Keratinocyte (primary cell): ENCODE results near the gene TMUB1. TPM values are rescaled to one million over a fixed set of nuclear protein-coding genes. Genes with fewer than 3 reads are reported as not detected.

ENCODE experiments used
- DNase-seq: peaks from one replicate; pipeline ENCODE4 v3.0.0-alpha.2; 2011; ENCODE audit warnings: low read depth, missing footprints, low spot score
- FAIRE-seq: peaks from 2 replicates; lab custom pipeline; 2011; peaks lifted over from hg19 to GRCh38; lab: Jason Lieb, UNC
- H2AFZ ChIP-seq: 2 replicates; pipeline ENCODE4 v1.6.0; 2012; ENCODE audit warnings: low read length, control low read depth, inconsistent platforms; ENCODE audit not compliant: control insufficient read depth
- H3K27ac ChIP-seq: 2 replicates; pipeline ENCODE4 v1.5.1; 2011; ENCODE audit warnings: low read length; ENCODE audit not compliant: control insufficient read depth, insufficient read depth
- H3K27me3 ChIP-seq: 3 replicates; pipeline ENCODE4 v1.6.0; 2011; ENCODE audit warnings: low read length; ENCODE audit not compliant: control insufficient read depth, insufficient read depth; ENCODE audit errors: extremely low read depth
- H3K36me3 ChIP-seq, 2 experiments: 2 replicates in 1 of 2; 3 replicates in 1 of 2; pipeline ENCODE4 v1.5.1; 2011; ENCODE audit warnings: low read length in 2 of 2, mild to moderate bottlenecking in 1 of 2; ENCODE audit not compliant: control insufficient read depth in 2 of 2, insufficient read depth in 2 of 2; ENCODE audit errors: extremely low read depth in 1 of 2
- H3K4me1 ChIP-seq: 3 replicates; pipeline ENCODE4 v1.5.1; 2011; ENCODE audit warnings: low read length; ENCODE audit not compliant: control insufficient read depth, insufficient read depth; ENCODE audit errors: extremely low read depth
- H3K4me2 ChIP-seq: 3 replicates; pipeline ENCODE4 v1.6.0; 2011; ENCODE audit warnings: low read depth, low read length; ENCODE audit not compliant: control insufficient read depth, insufficient read depth; ENCODE audit errors: extremely low read depth
- H3K4me3 ChIP-seq, 3 experiments: fragments of 200-600 bp in 1 of 3; sonication (generic) in 1 of 3; 2 replicates in 2 of 3; 3 replicates in 1 of 3; pipeline ENCODE4 v1.5.1; 2011 to 2016; ENCODE audit warnings: low read length in 3 of 3, mild to moderate bottlenecking in 3 of 3, control low read depth in 2 of 3, inconsistent platforms in 1 of 3, low read depth in 1 of 3, mixed read lengths in 1 of 3, mixed run types in 1 of 3, moderate library complexity in 1 of 3; ENCODE audit not compliant: control insufficient read depth in 2 of 3, insufficient read depth in 2 of 3; ENCODE audit errors: extremely low read depth in 1 of 3
- H3K79me2 ChIP-seq: 2 replicates; pipeline ENCODE4 v1.6.0; 2012; ENCODE audit warnings: low read length; ENCODE audit not compliant: control insufficient read depth, insufficient read depth
- H3K9ac ChIP-seq: 3 replicates; pipeline ENCODE4 v1.6.0; 2011; ENCODE audit warnings: low read length; ENCODE audit not compliant: control insufficient read depth, insufficient read depth; ENCODE audit errors: extremely low read depth
- H3K9me1 ChIP-seq: 3 replicates; pipeline ENCODE4 v1.6.0; 2011; ENCODE audit warnings: low read length; ENCODE audit not compliant: control insufficient read depth, insufficient read depth; ENCODE audit errors: extremely low read depth
- H3K9me3 ChIP-seq: 2 replicates; pipeline ENCODE4 v1.5.1; 2012; ENCODE audit warnings: low read depth, low read length; ENCODE audit not compliant: control insufficient read depth
- H4K20me1 ChIP-seq: 3 replicates; pipeline ENCODE4 v1.6.0; 2011; ENCODE audit warnings: low read length; ENCODE audit not compliant: control insufficient read depth, insufficient read depth; ENCODE audit errors: extremely low read depth
- EZH2 ChIP-seq: IDR thresholded peaks from one replicate; pipeline ENCODE4 v1.6.1; 2012; ENCODE audit warnings: inconsistent platforms, mild to moderate bottlenecking, low read length, moderate library complexity
- dilution Hi-C: fragments of 300-500 bp; cut with MboI; formaldehyde crosslinking; loops from one replicate; pipeline ENCODE4 v1.7.0; 2020; ENCODE audit warnings: low sequenced_read_pairs; ENCODE audit not compliant: extremely low pct_ligation_motif_present
- polyA plus RNA-seq, 5 experiments: library from polyadenylated mRNA; depleted of rRNA in 3 of 5; stranded (reverse) in 3 of 5; stranded (forward) in 1 of 5; unstranded in 1 of 5; fragments of >200 nt; gene quantifications; 1 replicate in 1 of 5; 2 replicates in 3 of 5; 3 replicates in 1 of 5; pipeline versions ENCODE4 v1.2.1 to v1.2.3, GENCODE V29; 2011 to 2012; ENCODE audit warnings: missing spikeins in 2 of 5, low read depth in 1 of 5, low replicate concordance in 1 of 5
- TF ChIP-seq, protein P1 (sequence below), 3 experiments: IDR thresholded peaks in 1 of 3; conservative IDR thresholded peaks in 1 of 3; optimal IDR thresholded peaks in 1 of 3; 2 replicates in 2 of 3; 3 replicates in 1 of 3; pipeline versions ENCODE3 to v1.5.1; 2011; ENCODE audit warnings: low read length in 3 of 3, mild to moderate bottlenecking in 3 of 3, moderate library complexity in 2 of 3, control low read depth in 1 of 3, inconsistent platforms in 1 of 3; ENCODE audit not compliant: insufficient read depth in 2 of 3; ENCODE audit errors: extremely low read depth in 1 of 3

Gene TMUB1
- polyA plus RNA-seq, 1 donor (not counting 4 experiments of a cell fraction or from before 2014, with no cell fraction given), result 12.2 TPM

GRCh38 chr7:151071032-151071866 lies 12.0 kb downstream of the TMUB1 start:
- Histone ChIP-seq H2AFZ (no peak overlapping the region), H3K4me2 (no peak overlapping the region), H3K9me1 (no peaks in the 10 kb centered on the region), H3K27me3 (no peaks in the 10 kb centered on the region), H4K20me1 (peaks cover 5% of the 10 kb centered on the region), H3K36me3 (peaks cover 40 to 48% of the 10 kb centered on the region in 2 experiments), H3K4me1 (no peaks in the 10 kb centered on the region), H3K9me3 (no peaks in the 10 kb centered on the region), H3K9ac (no peak overlapping the region), H3K4me3 (no peak overlapping the region), H3K27ac (no peak overlapping the region), H3K79me2 (no peaks in the 10 kb centered on the region)
- no peak for TF ChIP-seq EZH2
- TF ChIP-seq, protein P1, sequence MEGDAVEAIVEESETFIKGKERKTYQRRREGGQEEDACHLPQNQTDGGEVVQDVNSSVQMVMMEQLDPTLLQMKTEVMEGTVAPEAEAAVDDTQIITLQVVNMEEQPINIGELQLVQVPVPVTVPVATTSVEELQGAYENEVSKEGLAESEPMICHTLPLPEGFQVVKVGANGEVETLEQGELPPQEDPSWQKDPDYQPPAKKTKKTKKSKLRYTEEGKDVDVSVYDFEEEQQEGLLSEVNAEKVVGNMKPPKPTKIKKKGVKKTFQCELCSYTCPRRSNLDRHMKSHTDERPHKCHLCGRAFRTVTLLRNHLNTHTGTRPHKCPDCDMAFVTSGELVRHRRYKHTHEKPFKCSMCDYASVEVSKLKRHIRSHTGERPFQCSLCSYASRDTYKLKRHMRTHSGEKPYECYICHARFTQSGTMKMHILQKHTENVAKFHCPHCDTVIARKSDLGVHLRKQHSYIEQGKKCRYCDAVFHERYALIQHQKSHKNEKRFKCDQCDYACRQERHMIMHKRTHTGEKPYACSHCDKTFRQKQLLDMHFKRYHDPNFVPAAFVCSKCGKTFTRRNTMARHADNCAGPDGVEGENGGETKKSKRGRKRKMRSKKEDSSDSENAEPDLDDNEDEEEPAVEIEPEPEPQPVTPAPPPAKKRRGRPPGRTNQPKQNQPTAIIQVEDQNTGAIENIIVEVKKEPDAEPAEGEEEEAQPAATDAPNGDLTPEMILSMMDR (optimal IDR thresholded peaks at IDR 0.05 in 1 of 3, IDR thresholded peaks at IDR 0.05 in 1 of 3, conservative IDR thresholded peaks at IDR 0.05 in 1 of 3; ENCODE audit: extremely low read depth in 1 of 3, insufficient read depth in 2 of 3, low read length in 3 of 3), result no peak
- dilution Hi-C loops, result no loop called here
- DNase-seq (no peak), FAIRE-seq (no peak)

DNA sequence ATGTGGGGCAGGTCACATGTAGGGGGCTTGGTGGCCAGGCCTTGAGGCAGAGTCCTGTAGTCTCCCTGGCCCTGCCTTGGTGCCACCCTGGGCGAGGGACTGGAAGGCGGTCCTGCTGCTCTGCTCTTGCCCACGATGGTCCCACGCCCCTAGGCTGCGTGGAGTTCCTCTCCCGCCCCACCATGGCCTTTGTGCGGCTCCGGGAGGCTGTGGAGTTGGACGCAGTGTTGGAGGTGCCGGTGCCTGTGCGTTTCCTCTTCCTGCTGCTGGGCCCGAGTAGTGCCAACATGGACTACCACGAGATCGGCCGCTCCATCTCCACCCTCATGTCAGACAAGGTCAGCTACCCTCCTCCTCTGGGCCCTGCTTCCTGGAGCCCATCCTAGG lies 12.7 kb downstream of the TMUB1 start:
- no peaks in the 10 kb centered on the region for H3K4me1 ChIP-seq
- no peak for FAIRE-seq
- H3K9ac ChIP-seq, result no peak overlapping the region
- H3K27me3 ChIP-seq, result no peaks in the 10 kb centered on the region
- H3K36me3 ChIP-seq, result peaks cover 34 to 46% of the 10 kb centered on the region in 2 experiments
- H3K9me3 ChIP-seq, result no peaks in the 10 kb centered on the region
- H3K4me3 ChIP-seq, result no peak overlapping the region
- H3K27ac ChIP-seq, result no peak overlapping the region
- H3K79me2 ChIP-seq, result no peaks in the 10 kb centered on the region
- peaks cover 5% of the 10 kb centered on the region for H4K20me1 ChIP-seq
- H3K9me1 ChIP-seq, result no peaks in the 10 kb centered on the region
- TF ChIP-seq EZH2, result no peak
- TF ChIP-seq, protein P1 (optimal IDR thresholded peaks at IDR 0.05 in 1 of 3, IDR thresholded peaks at IDR 0.05 in 1 of 3, conservative IDR thresholded peaks at IDR 0.05 in 1 of 3; ENCODE audit: extremely low read depth in 1 of 3, insufficient read depth in 2 of 3, low read length in 3 of 3), result no peak
- no peak for DNase-seq
- H3K4me2 ChIP-seq, result no peak overlapping the region
- dilution Hi-C loops, result no loop called here
- no peak overlapping the region for H2AFZ ChIP-seq
